Transverse colon (tissue), 4 donors: ENCODE data around the gene RPL11.

Source experiments
- CTCF ChIP-seq, 5 experiments: fragments of 200-600 bp in 3 of 5; fragments of 450-650 bp in 2 of 5; sonication (generic) in 3 of 5; IDR thresholded peaks; 1 replicate in 2 of 5; 2 replicates in 3 of 5; pipeline ENCODE4 v1.5.1; 2016 to 2017; ENCODE audit warnings: antibody characterized with exemption in 5 of 5, inconsistent platforms in 3 of 5, mild to moderate bottlenecking in 2 of 5, moderate library complexity in 1 of 5
- EP300 ChIP-seq: sonication (generic); formaldehyde crosslinking; IDR thresholded peaks from one replicate; pipeline ENCODE4 v1.6.1; 2017; ENCODE audit warnings: antibody characterized with exemption, low read depth
- POLR2A ChIP-seq: fragments of 450-650 bp; IDR thresholded peaks from one replicate; pipeline ENCODE4 v1.6.1; 2016; ENCODE audit warnings: antibody characterized with exemption, mild to moderate bottlenecking, moderate library complexity
- POLR2AphosphoS5 ChIP-seq, 3 donors: sonication (generic); formaldehyde crosslinking; IDR thresholded peaks; one replicate each; pipeline ENCODE4 v1.6.1; 2016; ENCODE audit warnings: antibody characterized with exemption in 3 of 3

GRCh38 chr1:23694371-23694770 is 2.8 kb downstream of the RPL11 start:
- TF ChIP-seq CTCF (IDR thresholded peaks at IDR 0.05) (no peak), POLR2A (no peak), POLR2AphosphoS5 (IDR thresholded peaks at IDR 0.05) (no peak), EP300 (no peak)
